Left renal pelvis (tissue), 4 donors: Measurements from ENCODE around the gene WFDC5. TPM values are rescaled to one million over a fixed set of nuclear protein-coding genes. Genes with fewer than 3 reads are reported as not detected.
A peak's percentile ranks its signal among the peaks of the same experiment; 100 is the strongest.

Experiments
- DNase-seq, 4 donors: peaks; one replicate each; pipeline ENCODE4 v3.0.0-alpha.2; 2013; ENCODE audit warnings: low read depth in 4 of 4, low spot score in 3 of 4
- polyA plus RNA-seq, 4 donors: library from polyadenylated mRNA; unstranded; fragments of 120-200 nt; gene quantifications; one replicate each; pipeline ENCODE4 v1.2.1, GENCODE V29; 2013; ENCODE audit not compliant: insufficient read length in 4 of 4

WFDC5 gene
- polyA plus RNA-seq, 4 donors: not detected

DNA sequence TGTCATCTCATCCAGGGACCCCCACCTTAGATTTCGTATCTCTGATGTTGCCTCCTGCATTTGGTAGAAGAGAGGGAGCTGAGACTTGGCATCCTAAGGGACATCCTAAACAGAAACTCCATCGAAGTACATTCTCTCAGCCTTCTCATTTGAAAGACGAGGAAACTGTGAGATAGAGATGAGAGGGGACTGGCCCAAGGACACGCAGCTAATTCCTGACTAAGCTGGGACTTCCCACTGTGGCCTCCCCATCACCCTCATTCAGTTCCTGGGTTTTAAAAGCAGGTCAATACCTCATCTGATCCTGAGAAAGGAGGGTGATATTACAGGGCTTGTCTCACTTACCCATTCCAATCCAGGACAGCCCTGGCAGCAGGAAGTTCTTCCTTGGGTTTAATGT is 855 bp upstream of the WFDC5 start:
- DNase-seq: no peak

DNA sequence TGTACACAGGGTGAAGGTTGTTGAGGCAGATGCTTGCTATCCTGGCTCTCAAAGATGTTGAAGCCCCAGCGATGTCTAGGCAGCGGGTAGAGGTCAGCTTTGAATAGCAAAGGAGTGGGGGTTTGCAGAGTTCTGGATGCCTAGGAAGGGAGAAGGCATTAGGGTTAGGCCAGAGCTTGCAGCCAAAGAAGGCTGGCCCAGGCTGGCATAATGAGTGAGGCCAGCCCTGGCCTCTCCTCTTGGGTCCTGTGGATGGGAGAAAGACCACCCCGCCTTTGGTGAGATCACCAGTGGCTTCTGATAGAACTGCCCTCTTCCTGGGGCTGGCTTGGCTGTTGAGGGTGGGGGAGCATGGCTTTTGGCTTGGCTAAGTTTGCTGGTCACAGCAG is 406 bp upstream of the WFDC5 start:
- DNase-seq: no peak

DNA sequence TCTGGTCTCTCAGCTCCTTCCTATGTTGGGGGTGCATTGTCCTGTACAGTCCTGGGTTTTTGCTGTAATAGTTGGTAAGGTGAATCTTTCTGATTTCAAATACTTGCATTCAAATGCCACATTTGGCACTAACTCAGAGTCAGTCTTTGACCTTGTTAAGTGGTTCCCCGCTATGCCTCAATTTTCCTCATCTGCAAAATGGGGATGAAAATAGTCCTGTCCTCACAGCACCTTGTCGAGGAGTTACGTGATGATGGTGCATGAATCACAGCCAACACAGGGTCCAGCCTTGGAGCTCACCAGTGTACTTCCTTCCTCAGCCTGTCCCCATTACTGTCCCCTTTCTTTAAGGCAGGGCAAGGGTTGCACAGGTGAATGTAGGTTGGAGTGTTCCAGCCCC is 1.1 kb downstream of the WFDC5 start:
- no peak for DNase-seq

DNA sequence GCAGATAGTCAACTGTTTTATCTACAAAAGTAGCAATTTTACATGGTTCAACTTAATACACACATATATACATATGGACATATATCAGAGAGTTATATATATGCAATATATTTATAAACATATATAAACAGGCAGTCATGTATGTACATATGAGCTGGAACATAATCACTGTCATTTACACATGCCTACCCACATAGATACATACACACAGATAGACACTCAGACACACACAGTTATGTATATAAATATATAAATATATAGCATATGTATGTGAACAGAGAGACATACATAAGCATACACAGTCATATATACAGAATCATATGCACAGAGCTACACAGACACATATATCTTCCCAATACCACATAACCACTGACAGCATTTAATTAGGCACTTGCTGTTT is 2.2 kb downstream of the WFDC5 start:
- no peak for DNase-seq

DNA sequence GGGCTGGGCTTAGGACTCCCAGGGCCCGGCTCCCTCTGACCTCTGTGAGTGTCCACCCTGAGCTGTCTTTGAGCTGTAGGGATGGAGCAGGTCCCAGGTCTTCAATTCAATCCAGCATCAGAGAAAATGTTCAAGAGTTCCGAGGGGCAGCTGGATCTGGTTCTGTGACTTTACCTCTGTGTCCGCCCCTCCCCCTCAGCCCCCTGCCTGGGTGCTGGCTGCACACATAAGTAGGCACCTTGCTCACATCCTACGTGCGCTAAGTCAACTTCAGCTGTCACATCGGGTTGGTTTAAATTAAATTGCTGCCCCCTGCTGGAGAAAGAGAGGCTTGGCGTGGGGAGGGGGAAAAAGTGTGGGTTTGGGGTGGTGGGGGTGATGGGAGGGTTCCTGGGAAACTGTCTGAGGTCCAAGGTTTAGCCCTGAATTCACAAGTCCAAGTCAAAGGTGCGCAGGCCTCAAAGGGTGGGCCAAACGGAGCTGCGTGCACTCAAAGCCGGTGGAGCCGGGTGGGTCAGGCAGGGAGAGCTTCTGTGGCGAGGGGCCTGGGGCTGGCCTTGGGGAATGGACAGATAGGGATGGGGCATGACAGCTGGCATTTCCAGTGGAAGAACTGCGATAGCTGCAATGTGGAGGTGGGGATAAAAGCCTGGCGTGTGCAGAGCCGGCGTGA is 3.0 kb downstream of the WFDC5 start:
- no peak for DNase-seq

DNA sequence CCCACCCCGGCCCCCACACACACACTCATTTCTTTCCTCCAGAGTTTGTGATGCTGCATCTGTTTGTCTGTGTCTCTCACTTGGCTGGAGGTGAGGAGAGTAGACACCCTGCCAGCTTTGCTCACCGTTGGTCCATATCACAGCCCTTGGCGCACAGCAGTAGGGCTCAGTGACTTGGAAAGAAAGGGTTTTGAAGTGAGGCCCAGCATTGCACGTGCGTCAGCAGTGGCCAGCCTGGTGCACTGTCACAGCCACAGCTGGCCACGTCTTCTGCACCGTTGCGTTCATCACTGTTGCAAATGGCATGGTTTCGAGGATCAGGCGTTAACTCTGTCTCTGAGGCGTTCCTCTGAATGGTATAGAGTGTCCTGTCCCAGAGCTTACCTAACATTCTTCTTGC is 3.7 kb downstream of the WFDC5 start:
- no peak for DNase-seq

DNA sequence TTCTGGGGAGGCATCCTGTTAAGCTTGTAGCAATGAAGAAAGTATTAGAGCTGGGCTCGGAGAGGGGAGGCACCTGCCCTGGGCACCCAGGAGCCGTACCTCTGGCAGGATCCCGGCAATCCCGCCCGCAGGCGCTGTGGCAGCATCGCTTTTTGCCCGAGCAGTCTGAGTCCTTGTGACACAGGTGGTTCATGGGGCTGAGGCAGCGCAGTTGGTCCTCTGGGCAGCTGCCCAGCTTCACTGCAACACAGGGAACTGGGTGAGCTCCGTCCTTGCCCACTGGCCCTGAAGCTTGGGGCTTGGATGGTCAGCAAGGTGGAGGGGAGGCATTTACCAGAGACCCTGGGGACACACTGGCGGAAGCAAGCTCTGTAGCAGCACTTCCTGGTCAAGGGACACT is 4.7 kb downstream of the WFDC5 start:
- DNase-seq: no peak

DNA sequence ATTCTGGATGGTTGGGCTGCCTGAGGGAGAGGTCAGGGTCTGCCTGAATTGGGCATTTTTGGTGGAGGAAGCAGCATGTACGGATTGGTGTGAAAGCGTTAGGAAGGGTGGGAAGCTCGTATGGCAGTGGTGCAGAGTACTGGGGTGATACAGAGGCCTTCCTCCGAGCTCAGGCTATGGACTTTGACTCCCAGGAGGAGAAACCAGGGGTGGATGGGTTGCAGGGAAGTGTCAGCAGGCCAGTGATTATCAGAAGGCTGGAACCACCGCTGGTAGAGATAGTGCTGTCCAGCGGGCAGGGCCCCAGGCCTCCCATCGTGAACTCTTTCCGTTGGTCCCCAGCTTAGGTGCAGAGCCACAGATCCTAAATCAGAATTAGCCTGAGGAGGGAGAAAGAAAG is 5.3 kb downstream of the WFDC5 start:
- DNase-seq: no peak

DNA sequence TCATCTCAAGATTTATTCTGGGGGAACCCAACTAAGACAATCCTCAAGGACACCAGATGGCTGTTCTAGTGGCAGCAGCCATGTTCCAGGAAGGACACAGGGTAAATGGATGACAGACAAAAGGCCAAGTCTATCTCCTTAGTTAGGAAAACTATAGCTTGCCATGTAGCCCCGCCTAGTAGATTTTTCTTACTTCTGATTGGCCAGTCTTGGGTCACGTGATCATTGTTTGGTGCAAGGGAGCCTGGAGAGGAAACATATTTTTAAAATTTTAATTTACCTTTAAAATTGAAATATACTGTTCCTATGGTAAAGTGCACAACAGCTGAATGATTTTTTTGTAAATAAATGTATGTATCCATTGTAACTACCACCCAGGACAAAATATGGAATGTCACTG is 9.7 kb downstream of the WFDC5 start:
- no peak for DNase-seq

DNA sequence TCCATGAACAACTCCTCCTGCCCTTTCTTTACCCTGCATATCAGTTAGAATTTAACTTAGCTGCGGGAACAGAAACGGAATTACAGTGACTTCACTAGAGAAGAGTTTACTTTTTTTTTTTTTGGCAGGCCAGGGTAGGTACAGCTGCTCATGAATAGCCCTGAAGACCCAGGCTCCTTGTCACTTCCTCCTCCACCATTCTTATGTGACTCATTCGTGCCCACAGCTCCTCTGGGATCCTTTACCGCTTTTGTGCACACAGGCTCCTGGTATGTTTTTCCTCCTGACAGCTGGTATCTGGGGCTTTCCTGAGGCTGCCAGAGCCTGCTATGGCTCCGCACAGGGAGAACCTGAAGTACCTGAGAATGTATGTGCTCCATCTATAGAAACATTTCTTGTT is 10.2 kb downstream of the WFDC5 start:
- no peak for DNase-seq

DNA sequence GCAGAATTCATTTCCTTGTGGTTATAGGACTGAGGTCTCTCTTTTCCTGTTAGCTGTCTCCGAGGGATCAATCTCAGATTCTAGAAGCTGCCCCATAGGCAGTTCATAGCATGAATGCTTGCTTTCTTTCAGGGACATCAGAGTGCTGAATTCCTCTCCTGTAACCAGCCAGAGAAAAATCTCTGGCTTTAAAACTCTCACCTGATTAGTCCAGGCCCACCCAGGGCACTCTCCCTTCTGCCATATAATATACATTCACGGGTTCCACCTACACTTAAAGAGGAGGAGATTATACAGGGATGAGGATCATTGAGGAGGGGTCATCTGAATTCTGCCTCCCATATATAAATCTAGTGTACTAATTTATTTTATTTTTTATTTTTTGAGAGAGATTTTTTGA is 11.9 kb downstream of the WFDC5 start:
- DNase-seq: no peak

DNA sequence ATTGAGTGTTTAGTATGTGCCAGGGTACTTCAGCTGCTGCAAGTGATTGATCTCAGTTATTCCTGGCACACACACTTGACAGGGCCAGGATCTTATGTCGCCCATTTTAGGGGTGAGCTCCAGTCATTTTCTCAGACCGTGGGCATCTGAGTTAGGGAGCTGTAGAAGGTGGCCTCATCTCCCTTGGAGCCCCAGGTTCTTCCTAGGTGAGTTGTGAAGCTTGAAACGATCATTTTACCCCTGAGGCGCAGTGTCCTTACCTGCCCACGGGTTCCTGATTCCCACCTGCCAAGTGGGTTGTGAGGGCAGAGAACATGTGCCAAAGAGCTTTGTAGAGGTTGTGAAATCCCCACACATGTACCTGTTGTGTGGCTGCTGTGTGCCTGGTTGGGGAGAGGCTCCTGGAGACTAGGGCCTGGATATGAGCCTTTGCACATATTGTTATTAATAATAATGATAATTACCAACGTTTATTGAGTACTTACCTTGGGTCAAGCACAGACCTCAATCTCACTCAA is 13.6 kb downstream of the WFDC5 start:
- DNase-seq: no peak

DNA sequence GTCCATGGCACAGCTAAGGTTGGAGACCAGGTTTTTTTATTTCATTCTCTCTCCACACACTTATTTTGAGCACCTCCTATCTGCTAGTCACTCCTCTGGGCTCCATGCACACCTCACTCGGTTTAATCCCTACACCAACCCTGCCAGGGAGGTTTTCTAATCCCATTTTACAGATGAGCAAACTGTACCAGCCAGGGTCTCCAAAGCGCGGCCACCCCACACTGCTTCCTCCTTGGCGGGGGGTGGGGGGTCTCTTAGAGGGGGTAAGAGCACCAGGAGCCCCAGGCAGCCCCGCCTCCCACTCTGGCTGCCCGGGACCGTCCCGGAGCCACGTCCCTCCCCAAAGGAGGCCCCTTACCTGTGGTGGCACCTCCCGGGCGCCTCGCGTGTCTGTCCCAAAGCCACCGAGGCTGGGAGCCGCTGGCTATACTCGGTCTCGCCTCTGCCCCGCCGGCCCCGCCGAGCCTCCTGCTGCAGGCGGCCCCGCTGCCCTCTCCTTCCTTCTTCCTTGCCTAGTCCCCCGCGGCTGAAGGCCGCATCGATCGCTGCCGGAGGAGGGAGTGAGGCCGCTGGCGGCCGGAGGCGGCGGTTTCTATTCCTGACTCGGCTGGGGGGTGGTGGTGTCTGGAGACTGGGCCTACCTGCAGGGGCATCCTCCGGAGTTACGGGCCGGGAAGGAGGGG is 14.3 kb downstream of the WFDC5 start, which contains the start of gene KCNS1:
Gene KCNS1 (minus strand): TSS at position 565 of the 683 bp plus-strand sequence. CDS start 1,891 bp downstream, outside the sequence.
- DNase-seq: no peak

DNA sequence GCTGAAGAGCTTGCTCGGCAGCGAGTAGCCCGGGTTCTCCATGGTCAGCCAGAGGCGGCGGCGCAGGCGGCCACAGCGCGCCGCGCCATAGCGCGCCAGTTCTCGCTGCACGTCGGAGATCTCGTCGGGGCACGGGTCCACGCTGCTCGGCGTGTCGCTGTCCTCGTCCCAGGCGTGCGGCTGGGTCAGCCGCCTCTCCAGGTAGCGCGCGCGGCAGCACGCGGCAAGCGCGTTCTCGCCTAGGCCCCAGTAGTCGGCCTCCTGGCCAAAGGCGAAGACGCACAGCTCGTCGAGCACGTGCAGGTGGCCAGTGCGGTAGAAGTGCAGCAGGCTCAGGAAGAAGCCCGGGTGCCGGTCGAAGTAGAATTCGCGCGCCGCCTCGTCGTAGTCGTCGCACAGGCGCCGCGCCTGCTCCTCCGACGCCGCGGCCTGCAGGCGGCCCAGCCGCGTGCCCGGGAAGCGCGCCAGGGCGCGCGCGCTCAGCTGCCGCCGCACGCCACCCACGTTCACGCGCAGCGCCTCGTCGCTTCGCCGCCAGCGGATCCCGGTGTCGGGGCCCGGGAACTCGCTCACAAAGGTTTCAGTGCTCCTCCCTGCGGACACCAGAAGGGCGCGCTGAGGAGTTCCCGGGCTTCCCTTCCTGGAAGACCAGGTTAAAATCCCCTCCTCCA is 16.7 kb downstream of the WFDC5 start:
- peak in 2 of 4 donors; percentile 12 to 16 for DNase-seq

DNA sequence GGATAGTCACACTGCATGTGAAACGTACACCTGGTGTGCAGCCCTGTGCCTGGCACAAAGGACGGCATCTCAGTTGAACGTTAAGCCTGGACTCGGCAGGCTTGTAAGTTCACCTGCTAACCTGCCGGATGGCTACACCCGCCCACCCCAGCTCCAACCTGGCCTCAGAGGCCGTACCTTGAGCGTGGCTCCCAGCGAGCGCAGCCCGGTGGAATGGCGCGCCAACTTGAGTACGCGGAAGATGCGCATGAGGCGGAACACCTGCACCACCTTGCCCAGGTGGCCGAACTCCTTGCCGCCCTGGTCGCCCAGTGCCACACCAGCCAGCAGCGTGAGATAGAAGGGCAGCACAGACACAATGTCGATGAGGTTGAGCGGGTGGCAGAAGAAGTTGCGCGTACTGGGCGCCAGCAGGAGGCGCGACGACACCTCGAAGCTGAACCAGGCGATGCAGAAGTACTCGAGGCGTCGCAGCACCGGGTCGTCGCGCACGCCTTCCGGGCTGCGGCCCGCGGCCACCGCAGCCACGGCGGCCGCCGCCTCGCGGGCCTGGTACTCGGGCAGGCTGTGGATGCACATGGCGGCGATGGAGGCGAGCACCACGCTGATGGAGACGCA is 17.4 kb downstream of the WFDC5 start:
- peak in 2 of 4 donors; percentile 10 to 16 for DNase-seq

DNA sequence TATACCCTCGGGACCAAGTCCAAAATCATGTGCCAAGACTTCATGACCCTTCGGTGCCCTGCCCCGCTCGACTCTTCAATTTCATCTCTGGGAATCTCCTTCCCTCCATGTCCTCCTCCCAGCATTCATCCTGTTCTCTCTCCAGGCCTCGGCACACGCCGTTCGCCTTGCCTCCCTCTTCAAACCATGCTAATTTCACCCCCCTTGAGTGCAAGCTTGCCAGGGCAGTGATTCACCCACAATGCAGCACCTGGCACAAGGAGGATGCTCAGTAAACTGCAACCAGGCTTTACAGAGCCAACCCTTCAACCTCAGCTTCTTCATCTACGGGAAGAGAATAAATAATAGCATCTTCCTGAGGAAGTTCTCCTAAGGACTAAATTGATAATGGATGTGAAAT is 18.2 kb downstream of the WFDC5 start:
- no peak for DNase-seq

DNA sequence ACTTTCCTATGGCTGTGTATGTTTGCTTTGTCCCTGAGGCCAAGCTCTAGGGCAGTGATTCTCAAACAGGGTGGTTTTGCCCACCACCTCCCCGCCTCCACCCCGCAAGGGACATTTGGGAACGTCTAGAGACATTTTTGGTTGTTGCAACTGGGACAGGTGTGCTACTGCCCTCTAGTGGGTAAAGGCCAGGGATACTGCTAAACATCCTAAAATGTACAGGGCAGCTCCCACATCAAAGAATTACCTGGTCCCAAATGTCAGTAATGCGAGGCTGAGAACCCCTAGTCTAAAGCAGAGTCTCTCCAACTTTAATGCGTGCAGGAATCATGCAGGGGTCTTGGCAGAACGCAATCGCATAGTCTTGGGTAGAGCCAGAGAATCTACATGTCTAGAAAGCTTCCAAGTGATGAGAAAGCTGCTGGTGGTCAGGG is 19.2 kb downstream of the WFDC5 start:
- peak in 2 of 4 donors; percentile 22 for DNase-seq

DNA sequence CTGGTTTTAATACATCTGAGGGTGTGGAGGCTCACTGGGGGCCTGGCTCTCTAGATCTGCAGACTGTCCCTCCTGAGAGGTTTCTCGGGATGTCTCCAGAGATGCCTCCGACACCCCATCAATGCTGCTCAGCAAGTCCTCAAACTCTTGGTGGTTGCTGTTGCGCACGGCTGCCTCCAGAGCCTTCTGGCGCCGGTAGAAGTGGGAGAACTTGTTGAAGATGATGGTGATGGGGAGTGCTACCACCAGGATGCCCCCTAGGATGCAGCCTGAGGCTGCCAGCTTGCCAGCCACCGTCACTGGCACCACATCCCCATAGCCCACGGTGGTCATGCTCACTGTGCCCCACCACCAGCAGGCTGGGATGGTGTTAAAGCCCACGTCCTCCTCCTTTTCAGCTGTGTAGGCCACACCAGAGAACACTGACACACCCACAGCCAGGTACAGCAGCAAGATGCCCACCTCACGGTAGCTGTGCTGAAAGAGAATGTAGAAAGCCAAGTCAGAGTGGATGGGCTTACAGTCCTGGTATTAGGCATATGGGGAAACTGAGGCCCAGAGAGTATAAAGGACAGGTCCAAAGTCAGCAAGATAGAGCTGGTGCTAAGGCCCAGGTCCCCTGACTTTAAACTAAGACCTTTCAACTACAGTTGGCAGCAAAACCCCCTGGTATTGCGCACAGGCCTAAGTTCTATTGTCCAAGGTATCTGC is 20.0 kb downstream of the WFDC5 start:
- no peak for DNase-seq

DNA sequence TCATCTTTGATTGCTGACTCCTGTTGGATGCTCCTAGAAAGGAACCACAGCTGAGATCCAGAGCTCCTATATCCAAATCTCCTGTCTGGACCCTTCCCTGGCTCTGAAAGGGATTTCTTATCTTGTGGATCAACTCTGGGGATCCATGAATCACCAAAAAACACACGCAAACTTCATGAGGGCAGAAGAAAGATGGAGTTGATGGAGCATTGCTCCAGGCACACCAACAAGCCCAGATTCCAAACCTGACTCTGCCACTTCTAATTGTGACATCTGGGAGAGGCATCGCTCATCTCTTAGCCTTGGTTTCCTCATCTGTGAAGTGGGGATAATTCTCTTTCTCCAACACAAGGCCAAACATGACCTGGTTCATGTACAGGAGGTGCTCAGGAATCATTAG is 20.8 kb downstream of the WFDC5 start:
- DNase-seq: no peak

DNA sequence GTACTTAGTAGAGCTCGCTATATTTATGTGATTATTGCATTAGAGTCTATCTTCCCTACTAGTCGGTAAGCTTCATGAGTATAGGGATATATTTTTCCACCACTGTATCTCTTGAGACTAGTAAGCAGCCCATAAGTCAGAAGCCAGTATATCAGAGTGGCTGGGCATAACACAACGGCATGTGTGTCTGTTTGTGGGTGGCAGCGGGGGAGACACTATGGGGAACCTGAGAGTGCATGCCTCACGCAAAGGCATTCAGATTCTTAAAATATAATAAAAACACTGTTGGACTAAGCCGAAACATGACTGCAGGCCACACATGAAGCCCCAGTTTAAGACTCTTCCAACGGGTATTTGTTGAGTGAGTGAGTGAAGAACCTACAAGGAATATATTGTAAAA is 22.1 kb downstream of the WFDC5 start:
- DNase-seq: no peak

DNA sequence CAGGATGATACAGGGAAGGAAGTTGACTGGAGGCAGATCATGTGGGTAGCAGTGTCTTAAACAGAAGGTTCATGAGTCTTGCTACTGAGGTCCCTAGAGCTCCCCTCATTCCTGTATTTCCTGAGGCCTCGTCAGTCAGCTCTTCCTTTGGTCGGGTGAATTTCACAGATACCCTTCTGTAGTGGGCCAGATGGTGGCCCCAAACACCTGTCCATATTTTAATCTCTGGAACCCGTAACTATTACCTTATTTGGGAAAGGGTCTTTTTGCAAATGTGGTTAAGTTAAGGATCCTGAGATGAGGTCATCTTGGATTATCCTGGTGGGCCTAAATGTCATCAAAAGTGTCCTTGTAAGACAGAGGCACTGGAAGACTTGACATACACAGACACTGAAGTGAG is 23.6 kb downstream of the WFDC5 start:
- DNase-seq: no peak
